Measurements from ENCODE around the gene CATSPER3. TPM values are rescaled to one million over a fixed set of nuclear protein-coding genes. Genes with fewer than 3 reads are reported as not detected.

CATSPER3 gene
- total RNA-seq: under 1 TPM in 7 of 9 donors, not detected in 2; 0.54 to 0.98 (median 0.72) TPM
- polyA plus RNA-seq: under 1 TPM; 0.38 to 0.61 TPM
- long read RNA-seq, donor 1: 0 reads
- long read RNA-seq, donor 2, partial matches to known transcripts: 0 of 2 reads
- long read RNA-seq, donor 2, other reads (novel, unspliced or antisense): 2 of 2 reads
- long read RNA-seq, donor 3, partial matches to known transcripts: 0 of 1 reads
- long read RNA-seq, donor 3, other reads (novel, unspliced or antisense): 1 of 1 reads

DNA sequence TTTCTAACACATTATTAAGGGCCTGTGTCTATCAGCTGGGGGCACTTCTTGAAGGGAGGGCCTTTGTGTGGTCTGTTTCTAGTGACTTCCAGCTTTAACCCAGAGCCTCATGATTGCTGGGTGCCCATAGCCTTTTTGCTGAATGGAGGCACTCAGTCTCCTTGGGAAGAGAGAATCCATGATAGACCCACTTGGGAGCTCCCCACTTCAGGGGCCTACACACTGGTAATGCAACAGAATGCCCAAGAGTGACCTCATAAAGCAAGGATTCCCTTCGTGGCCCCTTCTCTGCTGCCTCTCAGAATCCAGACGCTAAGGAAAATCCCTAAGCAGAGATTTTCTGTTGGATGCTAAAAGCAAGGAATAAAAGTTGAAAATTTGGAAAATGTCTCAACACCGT, at the start of gene CATSPER3:
TSS of gene CATSPER3 (plus strand) at position 301 of the 400 bp plus-strand sequence. CDS start at position 386, 85 bp downstream.
- ATAC-seq: no peak
- no peak for DNase-seq
- H3K36me3 ChIP-seq: peaks cover 0 to 25% (median 16%) of the 10 kb centered on the region in 9 donors
- no peaks in the 10 kb centered on the region for H3K4me1 ChIP-seq
- intact Hi-C loops (cut with DNase I): no loop called here
- no peaks in the 10 kb centered on the region for H3K27me3 ChIP-seq
- WGBS, 4 donors: 83 to 95% (median 89%) methylated on average over 3 of the region's 3 CpGs
- no peak within 1 kb of the TSS for H3K4me3 ChIP-seq
- H3K9me3 ChIP-seq: no peaks in the 10 kb centered on the region
- TF ChIP-seq POLR2A (IDR thresholded peaks at IDR 0.05): no peak
- TF ChIP-seq, protein P1, sequence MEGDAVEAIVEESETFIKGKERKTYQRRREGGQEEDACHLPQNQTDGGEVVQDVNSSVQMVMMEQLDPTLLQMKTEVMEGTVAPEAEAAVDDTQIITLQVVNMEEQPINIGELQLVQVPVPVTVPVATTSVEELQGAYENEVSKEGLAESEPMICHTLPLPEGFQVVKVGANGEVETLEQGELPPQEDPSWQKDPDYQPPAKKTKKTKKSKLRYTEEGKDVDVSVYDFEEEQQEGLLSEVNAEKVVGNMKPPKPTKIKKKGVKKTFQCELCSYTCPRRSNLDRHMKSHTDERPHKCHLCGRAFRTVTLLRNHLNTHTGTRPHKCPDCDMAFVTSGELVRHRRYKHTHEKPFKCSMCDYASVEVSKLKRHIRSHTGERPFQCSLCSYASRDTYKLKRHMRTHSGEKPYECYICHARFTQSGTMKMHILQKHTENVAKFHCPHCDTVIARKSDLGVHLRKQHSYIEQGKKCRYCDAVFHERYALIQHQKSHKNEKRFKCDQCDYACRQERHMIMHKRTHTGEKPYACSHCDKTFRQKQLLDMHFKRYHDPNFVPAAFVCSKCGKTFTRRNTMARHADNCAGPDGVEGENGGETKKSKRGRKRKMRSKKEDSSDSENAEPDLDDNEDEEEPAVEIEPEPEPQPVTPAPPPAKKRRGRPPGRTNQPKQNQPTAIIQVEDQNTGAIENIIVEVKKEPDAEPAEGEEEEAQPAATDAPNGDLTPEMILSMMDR (IDR thresholded peaks at IDR 0.05): no peak
- no peak within 1 kb of the TSS for H3K27ac ChIP-seq

GRCh38 chr5:134918861-134919260, 48.8 kb upstream of the CATSPER3 start:
- intact Hi-C loops (cut with DNase I): loop anchor here in 1 of 10 donors (10.0 kb wide), 1 partner anchor 276 kb away; no protein-coding TSS in a partner anchor
- Histone ChIP-seq H3K27ac (no peak overlapping the region), H3K36me3 (peaks cover 0 to 57% (median 27%) of the 10 kb centered on the region in 9 donors), H3K27me3 (no peaks in the 10 kb centered on the region), H3K9me3 (no peaks in the 10 kb centered on the region), H3K4me1 (no peaks in the 10 kb centered on the region), H3K4me3 (no peak overlapping the region)
- ATAC-seq (no peak), DNase-seq (no peak)
- no peak for TF ChIP-seq POLR2A (IDR thresholded peaks at IDR 0.05)
- TF ChIP-seq, protein P1 (IDR thresholded peaks at IDR 0.05): no peak
- WGBS, 4 donors: 85 to 94% (median 91%) methylated on average over 3 of the region's 3 CpGs

DNA sequence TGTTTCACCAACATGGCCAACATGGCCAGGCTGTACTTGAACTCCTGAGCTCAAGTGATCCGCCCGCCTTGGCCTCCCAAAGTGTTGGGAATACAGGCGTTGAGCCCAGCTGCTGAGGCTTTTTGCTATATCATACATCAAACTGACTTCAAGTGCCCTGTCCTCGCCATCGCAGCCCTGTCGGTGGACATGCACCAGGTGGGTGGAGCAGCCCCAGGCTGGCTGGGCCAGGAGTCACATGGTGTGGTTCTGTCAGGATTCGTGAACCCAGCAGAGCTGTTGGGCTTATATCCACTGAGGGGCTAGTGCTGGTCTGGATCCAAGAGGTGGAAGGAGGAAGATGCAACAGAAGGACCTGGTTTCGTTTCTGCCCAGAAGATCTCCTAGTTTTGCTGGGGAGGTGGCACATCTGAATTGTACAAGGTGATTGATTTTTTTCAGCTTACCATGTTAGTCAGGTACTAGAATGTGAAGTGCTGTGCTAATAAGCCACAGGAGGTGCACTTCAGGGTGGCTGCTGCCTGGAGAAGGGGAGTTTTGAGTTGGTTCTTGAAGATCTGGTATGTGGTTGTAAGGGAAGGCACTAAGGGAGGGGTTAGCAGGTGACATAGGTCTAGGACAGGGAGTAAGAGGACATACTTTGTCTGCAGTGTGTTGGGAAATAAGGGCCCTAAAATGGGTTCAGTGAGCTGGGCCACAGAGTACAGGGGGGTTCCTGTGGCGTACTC, 46.7 kb upstream of the CATSPER3 start:
- Histone ChIP-seq H3K4me1 (no peaks in the 10 kb centered on the region), H3K4me3 (no peak overlapping the region), H3K27ac (no peak overlapping the region), H3K9me3 (no peaks in the 10 kb centered on the region), H3K36me3 (peaks cover 0 to 36% (median 16%) of the 10 kb centered on the region in 9 donors), H3K27me3 (no peaks in the 10 kb centered on the region)
- TF ChIP-seq, protein P1 (IDR thresholded peaks at IDR 0.05): no peak
- TF ChIP-seq POLR2A (IDR thresholded peaks at IDR 0.05): no peak
- 70 to 86% (median 81%) methylated on average over 9 of the region's 9 CpGs for WGBS, 4 donors
- intact Hi-C loops (cut with DNase I): no loop called here
- DNase-seq (no peak), ATAC-seq (no peak)

GRCh38 chr5:134932508-134932907, 35.2 kb upstream of the CATSPER3 start:
- Histone ChIP-seq H3K27me3 (no peaks in the 10 kb centered on the region), H3K36me3 (peaks cover 0 to 60% (median 50%) of the 10 kb centered on the region in 9 donors), H3K27ac (no peak overlapping the region), H3K9me3 (no peaks in the 10 kb centered on the region), H3K4me1 (no peaks in the 10 kb centered on the region), H3K4me3 (no peak overlapping the region)
- WGBS, 4 donors: 97 to 99% (median 99%) methylated on average over 3 of the region's 3 CpGs
- intact Hi-C loops (cut with DNase I): no loop called here
- DNase-seq (no peak), ATAC-seq (no peak)
- TF ChIP-seq, protein P1 (IDR thresholded peaks at IDR 0.05): no peak
- no peak for TF ChIP-seq POLR2A (IDR thresholded peaks at IDR 0.05)

Data from heart left ventricle (tissue), 16 donors.